ENCODE results near the gene RNF32.

- TF ChIP-seq POLR2AphosphoS5 (IDR thresholded peaks at IDR 0.05; ENCODE audit: low read depth, low read length) (no peak), SIN3A (IDR thresholded peaks at IDR 0.05; ENCODE audit: borderline replicate concordance, insufficient read depth, low read length) (no peak), REST (IDR thresholded peaks at IDR 0.05; ENCODE audit: insufficient read depth in 1 of 2, low read depth in 2 of 2, low read length in 2 of 2) (no peak), FOXP2 (optimal IDR thresholded peaks at IDR 0.05; ENCODE audit: borderline replicate concordance, extremely low read depth, extremely low read length, insufficient read depth) (no peak)
Observed at GRCh38 chr7:156602283-156602682, 38.3 kb upstream of the RNF32 start.

Measured in PFSK-1 (cell line).